Activated T-cell treated with anti-CD3 and anti-CD28 coated beads, Interleukin-2, amount 50 U/mL, for 4 hours (primary cell): ENCODE measurements around the gene USP13. TPM values are rescaled to one million over a fixed set of nuclear protein-coding genes. Genes with fewer than 3 reads are reported as not detected.
"Not testable (repeated sequence)": the region's sequence is repeated elsewhere in the genome, so short reads cannot be mapped to it uniquely, and the experiment has no call there.

Experiments used
- ATAC-seq, 2 donors: fragments of 200-7000 bp; cut with Tn5 transposase; one replicate each; pipeline ENCODE4 v1.10.0; 2021
- DNase-seq: peaks from one replicate; pipeline ENCODE4 v3.0.0-alpha.2; 2020
- H3K27me3 Mint-ChIP-seq: one replicate; pipeline ENCODE4 v1.8.0; 2021; ENCODE audit warnings: low read depth, mixed read lengths
- H3K36me3 Mint-ChIP-seq: one replicate; pipeline ENCODE4 v1.8.0; 2022; ENCODE audit warnings: mixed read lengths; ENCODE audit not compliant: insufficient read depth
- H3K4me1 Mint-ChIP-seq: one replicate; pipeline ENCODE4 v1.8.0; 2021; ENCODE audit warnings: low read depth, mixed read lengths
- H3K4me3 Mint-ChIP-seq: one replicate; pipeline ENCODE4 v1.8.0; 2021; ENCODE audit warnings: mild to moderate bottlenecking, moderate library complexity, mixed read lengths
- H3K9me3 Mint-ChIP-seq: one replicate; pipeline ENCODE4 v1.8.0; 2021; ENCODE audit warnings: mixed read lengths
- total RNA-seq, 3 donors: library from RNA; stranded (reverse); gene quantifications; one replicate each; pipeline ENCODE4 v1.2.1, GENCODE V29; 2021

USP13 gene
- total RNA-seq, 3 donors from 2014 or later: 6.6 to 9.7 (median 9.1) TPM

- H3K36me3 Mint-ChIP-seq: peaks cover 1% of the 10 kb centered on the region
- H3K9me3 Mint-ChIP-seq: peaks cover 3% of the 10 kb centered on the region
- no peak overlapping the region for H3K4me3 Mint-ChIP-seq
- DNase-seq (no peak), ATAC-seq (no peak)
- H3K4me1 Mint-ChIP-seq: no peaks in the 10 kb centered on the region
- H3K27me3 Mint-ChIP-seq: no peaks in the 10 kb centered on the region
These were observed 10.0 kb upstream of the USP13 start for GRCh38 chr3:179642871-179643270.

- H3K27me3 Mint-ChIP-seq, H3K36me3 Mint-ChIP-seq, ATAC-seq, DNase-seq, H3K9me3 Mint-ChIP-seq, H3K4me3 Mint-ChIP-seq, H3K4me1 Mint-ChIP-seq: not testable (repeated sequence)
These were observed 9.0 kb upstream of the USP13 start for GRCh38 chr3:179643837-179644236.

- H3K27me3 Mint-ChIP-seq: no peaks in the 10 kb centered on the region
- H3K4me3 Mint-ChIP-seq: no peak overlapping the region
- DNase-seq: no peak
- ATAC-seq: no peak
- no peaks in the 10 kb centered on the region for H3K4me1 Mint-ChIP-seq
- no peaks in the 10 kb centered on the region for H3K36me3 Mint-ChIP-seq
- H3K9me3 Mint-ChIP-seq: no peaks in the 10 kb centered on the region
These were observed 6.7 kb upstream of the USP13 start for GRCh38 chr3:179646177-179646576.

- Mint-ChIP-seq H3K36me3 (peaks cover 7% of the 10 kb centered on the region), H3K27me3 (no peaks in the 10 kb centered on the region), H3K4me3 (peak overlapping the region; percentile 80), H3K9me3 (no peaks in the 10 kb centered on the region), H3K4me1 (peaks cover 24% of the 10 kb centered on the region)
- DNase-seq (no peak), ATAC-seq (no peak)
These were observed 973 bp upstream of the USP13 start for GRCh38 chr3:179651687-179652446.

- ATAC-seq: peak; percentile 69 to 77
- H3K4me1 Mint-ChIP-seq: peaks cover 26% of the 10 kb centered on the region
- H3K36me3 Mint-ChIP-seq: peaks cover 7% of the 10 kb centered on the region
- H3K27me3 Mint-ChIP-seq: no peaks in the 10 kb centered on the region
- peak; percentile 58 for DNase-seq
- peak overlapping the region; percentile 92 for H3K4me3 Mint-ChIP-seq
- H3K9me3 Mint-ChIP-seq: no peaks in the 10 kb centered on the region
These were observed 407 bp downstream of the USP13 start for GRCh38 chr3:179653096-179653797.

- DNase-seq: no peak
- H3K9me3 Mint-ChIP-seq: no peaks in the 10 kb centered on the region
- ATAC-seq: no peak
- peaks cover 26% of the 10 kb centered on the region for H3K4me1 Mint-ChIP-seq
- H3K4me3 Mint-ChIP-seq: peak overlapping the region; percentile 11
- H3K27me3 Mint-ChIP-seq: no peaks in the 10 kb centered on the region
- H3K36me3 Mint-ChIP-seq: peaks cover 10% of the 10 kb centered on the region
These were observed 2.4 kb downstream of the USP13 start for GRCh38 chr3:179655236-179655635.

GRCh38 chr3:179658606-179659005 is 5.8 kb downstream of the USP13 start:
- Mint-ChIP-seq H3K36me3 (peaks cover 10% of the 10 kb centered on the region), H3K4me3 (no peak overlapping the region), H3K27me3 (no peaks in the 10 kb centered on the region), H3K4me1 (peaks cover 17% of the 10 kb centered on the region), H3K9me3 (no peaks in the 10 kb centered on the region)
- ATAC-seq (no peak), DNase-seq (no peak)

GRCh38 chr3:179660872-179661271 is 8.0 kb downstream of the USP13 start:
- H3K9me3 Mint-ChIP-seq: no peaks in the 10 kb centered on the region
- DNase-seq (no peak), ATAC-seq (no peak)
- H3K27me3 Mint-ChIP-seq: no peaks in the 10 kb centered on the region
- peaks cover 5% of the 10 kb centered on the region for H3K4me1 Mint-ChIP-seq
- peaks cover 6% of the 10 kb centered on the region for H3K36me3 Mint-ChIP-seq
- H3K4me3 Mint-ChIP-seq: no peak overlapping the region

GRCh38 chr3:179661777-179662176 is 8.9 kb downstream of the USP13 start:
- H3K27me3 Mint-ChIP-seq: no peaks in the 10 kb centered on the region
- no peak for ATAC-seq
- no peak for DNase-seq
- peaks cover 3% of the 10 kb centered on the region for H3K36me3 Mint-ChIP-seq
- no peaks in the 10 kb centered on the region for H3K9me3 Mint-ChIP-seq
- H3K4me3 Mint-ChIP-seq: no peak overlapping the region
- H3K4me1 Mint-ChIP-seq: peaks cover 2% of the 10 kb centered on the region

GRCh38 chr3:179663093-179663492 is 10.3 kb downstream of the USP13 start:
- DNase-seq (no peak), ATAC-seq (no peak)
- no peak overlapping the region for H3K4me3 Mint-ChIP-seq
- no peaks in the 10 kb centered on the region for H3K27me3 Mint-ChIP-seq
- H3K9me3 Mint-ChIP-seq: no peaks in the 10 kb centered on the region
- H3K36me3 Mint-ChIP-seq: peaks cover 3% of the 10 kb centered on the region
- H3K4me1 Mint-ChIP-seq: peaks cover 2% of the 10 kb centered on the region

GRCh38 chr3:179666030-179666429 is 13.2 kb downstream of the USP13 start:
- peaks cover 2% of the 10 kb centered on the region for H3K36me3 Mint-ChIP-seq
- H3K4me3 Mint-ChIP-seq: no peak overlapping the region
- H3K27me3 Mint-ChIP-seq: no peaks in the 10 kb centered on the region
- ATAC-seq (no peak), DNase-seq (no peak)
- H3K4me1 Mint-ChIP-seq: peaks cover 1% of the 10 kb centered on the region
- no peaks in the 10 kb centered on the region for H3K9me3 Mint-ChIP-seq

GRCh38 chr3:179666436-179667035 is 13.7 kb downstream of the USP13 start:
- H3K27me3 Mint-ChIP-seq: no peaks in the 10 kb centered on the region
- no peaks in the 10 kb centered on the region for H3K9me3 Mint-ChIP-seq
- peaks cover 1% of the 10 kb centered on the region for H3K4me1 Mint-ChIP-seq

GRCh38 chr3:179668429-179668828 is 15.6 kb downstream of the USP13 start:
- ATAC-seq (no peak), DNase-seq (no peak)
- Mint-ChIP-seq H3K36me3 (peaks cover 5% of the 10 kb centered on the region), H3K27me3 (no peaks in the 10 kb centered on the region), H3K4me3 (no peak overlapping the region), H3K9me3 (no peaks in the 10 kb centered on the region), H3K4me1 (peaks cover 1% of the 10 kb centered on the region)

More at GRCh38 chr3:179666436-179667035, 13.7 kb downstream of the USP13 start:
- H3K4me3 Mint-ChIP-seq: no peak overlapping the region
- H3K36me3 Mint-ChIP-seq: peaks cover 2% of the 10 kb centered on the region
- DNase-seq (no peak), ATAC-seq (no peak)

GRCh38 chr3:179670311-179670710 is 17.5 kb downstream of the USP13 start:
- H3K4me1 Mint-ChIP-seq: peaks cover 1% of the 10 kb centered on the region
- H3K27me3 Mint-ChIP-seq: no peaks in the 10 kb centered on the region
- H3K36me3 Mint-ChIP-seq: peaks cover 5% of the 10 kb centered on the region
- DNase-seq: no peak
- no peak overlapping the region for H3K4me3 Mint-ChIP-seq
- H3K9me3 Mint-ChIP-seq: no peaks in the 10 kb centered on the region
- ATAC-seq: no peak

- Mint-ChIP-seq H3K36me3 (peaks cover 5% of the 10 kb centered on the region), H3K9me3 (no peaks in the 10 kb centered on the region), H3K4me1 (peaks cover 1% of the 10 kb centered on the region), H3K27me3 (no peaks in the 10 kb centered on the region), H3K4me3 (no peak overlapping the region)
- ATAC-seq (no peak), DNase-seq (no peak)
These were observed 18.5 kb downstream of the USP13 start for GRCh38 chr3:179671309-179671708.
